Trophoblast cell (in vitro differentiated cells and primary cell): Measurements from ENCODE around the gene SELENOS.

ENCODE experiments used
- DNase-seq, 2 donors: peaks; one replicate each; pipeline ENCODE4 v3.0.0-alpha.2; 2016
- H2AFZ ChIP-seq: 2 replicates; pipeline ENCODE4 v1.6.1; 2013; ENCODE audit warnings: low read length, moderate library complexity, mild to moderate bottlenecking; ENCODE audit not compliant: insufficient read depth, poor library complexity
- H2AK5ac ChIP-seq: 2 replicates; pipeline ENCODE4 v1.6.1; 2013; ENCODE audit warnings: mild to moderate bottlenecking, low read length
- H2BK120ac ChIP-seq: 2 replicates; pipeline ENCODE4 v1.6.1; 2013; ENCODE audit warnings: low read length, mild to moderate bottlenecking, moderate library complexity; ENCODE audit not compliant: insufficient read depth, poor library complexity
- H2BK12ac ChIP-seq: 2 replicates; pipeline ENCODE4 v1.6.1; 2013; ENCODE audit warnings: mild to moderate bottlenecking, low read length, moderate library complexity
- H2BK5ac ChIP-seq: 2 replicates; pipeline ENCODE4 v1.6.1; 2013; ENCODE audit warnings: low read length, low read depth, moderate library complexity, mild to moderate bottlenecking; ENCODE audit not compliant: poor library complexity
- H3K14ac ChIP-seq: 2 replicates; pipeline ENCODE4 v1.6.1; 2013; ENCODE audit warnings: mild to moderate bottlenecking, low read length
- H3K18ac ChIP-seq: 2 replicates; pipeline ENCODE4 v1.6.1; 2013; ENCODE audit warnings: mild to moderate bottlenecking, low read length
- H3K23ac ChIP-seq: 2 replicates; pipeline ENCODE4 v1.6.1; 2013; ENCODE audit warnings: low read length
- H3K27ac ChIP-seq: 2 replicates; pipeline ENCODE4 v1.5.1; 2013; ENCODE audit warnings: low read depth, mild to moderate bottlenecking, inconsistent platforms, low read length, moderate library complexity
- H3K27me3 ChIP-seq: 2 replicates; pipeline ENCODE4 v1.6.1; 2013; ENCODE audit warnings: inconsistent platforms, mild to moderate bottlenecking, low read length, moderate library complexity; ENCODE audit not compliant: insufficient read depth
- H3K36me3 ChIP-seq, 2 experiments: 1 replicate in 1 of 2; 2 replicates in 1 of 2; pipeline ENCODE4 v1.6.1; 2013; ENCODE audit warnings: low read length in 2 of 2, mild to moderate bottlenecking in 2 of 2, moderate library complexity in 1 of 2; ENCODE audit not compliant: insufficient read depth in 2 of 2, control insufficient read depth in 1 of 2
- H3K4ac ChIP-seq: 2 replicates; pipeline ENCODE4 v1.6.1; 2013; ENCODE audit warnings: low read depth, mild to moderate bottlenecking, low read length, moderate library complexity
- H3K4me1 ChIP-seq, 2 experiments: 1 replicate in 1 of 2; 2 replicates in 1 of 2; pipeline ENCODE4 v1.6.1; 2013; ENCODE audit warnings: low read length in 2 of 2, mild to moderate bottlenecking in 2 of 2, moderate library complexity in 1 of 2; ENCODE audit not compliant: insufficient read depth in 2 of 2, control insufficient read depth in 1 of 2
- H3K4me2 ChIP-seq: 2 replicates; pipeline ENCODE4 v1.6.1; 2013; ENCODE audit warnings: inconsistent platforms, mild to moderate bottlenecking, low read length, moderate library complexity
- H3K4me3 ChIP-seq: 2 replicates; pipeline ENCODE4 v1.5.1; 2013; ENCODE audit warnings: mild to moderate bottlenecking, low read depth, low read length, inconsistent platforms
- H3K79me1 ChIP-seq: one replicate; pipeline ENCODE4 v1.6.1; 2013; ENCODE audit warnings: low read length
- H3K79me2 ChIP-seq: 2 replicates; pipeline ENCODE4 v1.6.1; 2013; ENCODE audit warnings: low read length, mild to moderate bottlenecking; ENCODE audit not compliant: control insufficient read depth, insufficient read depth, poor library complexity
- H3K9ac ChIP-seq: 2 replicates; pipeline ENCODE4 v1.6.1; 2013; ENCODE audit warnings: mild to moderate bottlenecking, low read length
- H3K9me3 ChIP-seq: 2 replicates; pipeline ENCODE4 v1.6.1; 2013; ENCODE audit warnings: low read depth, mild to moderate bottlenecking, control low read depth, inconsistent platforms, low read length; ENCODE audit not compliant: insufficient read depth
- H4K12ac ChIP-seq: 2 replicates; pipeline ENCODE4 v1.6.1; 2013; ENCODE audit warnings: low read depth, mild to moderate bottlenecking, low read length, moderate library complexity
- H4K8ac ChIP-seq: 2 replicates; pipeline ENCODE4 v1.6.1; 2013; ENCODE audit warnings: low read depth, mild to moderate bottlenecking, low read length, moderate library complexity
- H4K91ac ChIP-seq: one replicate; pipeline ENCODE4 v1.6.1; 2013; ENCODE audit warnings: low read depth, mild to moderate bottlenecking, low read length, moderate library complexity
- WGBS: extraction: QIAGEN DNeasy Blood & Tissue Kit; methylation state at CpG from one replicate; pipeline ENCODE4 v1.1.7; 2013; ENCODE audit warnings: missing lambda C conversion rate; ENCODE audit not compliant: insufficient read length, insufficient coverage; ENCODE audit errors: extremely low coverage; 5-methylcytosine and 5-hydroxymethylcytosine counted together

Gene SELENOS

GRCh38 chr15:101239724-101240136, 37.6 kb downstream of the SELENOS start:
- Histone ChIP-seq H3K4me2 (no peak overlapping the region), H3K14ac (no peak overlapping the region), H2BK5ac (no peak overlapping the region), H3K18ac (no peak overlapping the region), H3K79me2 (peaks cover 5% of the 10 kb centered on the region), H4K12ac (no peak overlapping the region), H2BK120ac (no peak overlapping the region), H3K4ac (peak overlapping the region; percentile 72), H3K9ac (no peak overlapping the region), H3K27ac (no peak overlapping the region), H3K9me3 (no peaks in the 10 kb centered on the region), H3K23ac (no peak overlapping the region), H3K36me3 (peaks cover 10% of the 10 kb centered on the region in 2 experiments), H3K79me1 (no peaks in the 10 kb centered on the region), H3K27me3 (no peaks in the 10 kb centered on the region), H3K4me1 (no peaks in the 10 kb centered on the region), H2BK12ac (no peak overlapping the region), H4K8ac (no peak overlapping the region), H4K91ac (no peak overlapping the region), H3K4me3 (no peak overlapping the region), H2AFZ (no peak overlapping the region), H2AK5ac (no peak overlapping the region)
- WGBS: no CpG with 5 or more reads among the region's 6 CpGs
- DNase-seq: no peak

GRCh38 chr15:101237251-101237650, 40.0 kb downstream of the SELENOS start:
- no peak overlapping the region for H3K27ac ChIP-seq
- no peaks in the 10 kb centered on the region for H3K4me1 ChIP-seq
- no peak overlapping the region for H3K18ac ChIP-seq
- no peak overlapping the region for H3K4ac ChIP-seq
- no peak overlapping the region for H3K9ac ChIP-seq
- no peak overlapping the region for H2AFZ ChIP-seq
- no peak for DNase-seq
- no peak overlapping the region for H2BK120ac ChIP-seq
- no peak overlapping the region for H4K91ac ChIP-seq
- H3K4me3 ChIP-seq: no peak overlapping the region
- no peak overlapping the region for H3K4me2 ChIP-seq
- H3K14ac ChIP-seq: no peak overlapping the region
- peaks cover 10 to 14% of the 10 kb centered on the region in 2 experiments for H3K36me3 ChIP-seq
- no peaks in the 10 kb centered on the region for H3K27me3 ChIP-seq
- no peak overlapping the region for H2BK12ac ChIP-seq
- H3K79me1 ChIP-seq: no peaks in the 10 kb centered on the region
- no peak overlapping the region for H4K12ac ChIP-seq
- H3K9me3 ChIP-seq: no peaks in the 10 kb centered on the region
- H4K8ac ChIP-seq: no peak overlapping the region
- no peak overlapping the region for H2AK5ac ChIP-seq
- H2BK5ac ChIP-seq: no peak overlapping the region
- H3K23ac ChIP-seq: no peak overlapping the region
- H3K79me2 ChIP-seq: peaks cover 2% of the 10 kb centered on the region
- no CpG with 5 or more reads among the region's 12 CpGs for WGBS

GRCh38 chr15:101233651-101234280, 43.5 kb downstream of the SELENOS start:
- no CpG with 5 or more reads among the region's 5 CpGs for WGBS
- H2BK5ac ChIP-seq: no peak overlapping the region
- no peak overlapping the region for H2BK120ac ChIP-seq
- H3K9ac ChIP-seq: no peak overlapping the region
- no peak overlapping the region for H3K4me2 ChIP-seq
- H4K8ac ChIP-seq: no peak overlapping the region
- H3K79me2 ChIP-seq: peaks cover 2% of the 10 kb centered on the region
- H4K91ac ChIP-seq: no peak overlapping the region
- H2AK5ac ChIP-seq: no peak overlapping the region
- H3K14ac ChIP-seq: no peak overlapping the region
- H3K23ac ChIP-seq: no peak overlapping the region
- H2AFZ ChIP-seq: no peak overlapping the region
- H3K18ac ChIP-seq: no peak overlapping the region
- H3K79me1 ChIP-seq: no peaks in the 10 kb centered on the region
- no peaks in the 10 kb centered on the region for H3K27me3 ChIP-seq
- no peak overlapping the region for H4K12ac ChIP-seq
- no peak overlapping the region for H3K4ac ChIP-seq
- H3K36me3 ChIP-seq: peaks cover 8 to 16% of the 10 kb centered on the region in 2 experiments
- H2BK12ac ChIP-seq: no peak overlapping the region
- H3K27ac ChIP-seq: no peak overlapping the region
- H3K4me1 ChIP-seq: no peaks in the 10 kb centered on the region
- no peak overlapping the region for H3K4me3 ChIP-seq
- no peaks in the 10 kb centered on the region for H3K9me3 ChIP-seq
- no peak for DNase-seq

- H3K79me2 ChIP-seq: peaks cover 2% of the 10 kb centered on the region
- H3K23ac ChIP-seq: no peak overlapping the region
- H3K18ac ChIP-seq: no peak overlapping the region
- WGBS: no CpG with 5 or more reads among the region's 5 CpGs
- no peak overlapping the region for H2BK120ac ChIP-seq
- H3K14ac ChIP-seq: no peak overlapping the region
- no peak overlapping the region for H4K8ac ChIP-seq
- no peak overlapping the region for H2AK5ac ChIP-seq
- no peaks in the 10 kb centered on the region for H3K9me3 ChIP-seq
- no peak overlapping the region for H4K91ac ChIP-seq
- no peaks in the 10 kb centered on the region for H3K27me3 ChIP-seq
- no peak overlapping the region for H4K12ac ChIP-seq
- no peak overlapping the region for H3K9ac ChIP-seq
- H3K4me2 ChIP-seq: no peak overlapping the region
- no peak overlapping the region for H3K4me3 ChIP-seq
- no peaks in the 10 kb centered on the region for H3K79me1 ChIP-seq
- H3K36me3 ChIP-seq: peaks cover 8 to 16% of the 10 kb centered on the region in 2 experiments
- DNase-seq: no peak
- H2BK12ac ChIP-seq: no peak overlapping the region
- H2AFZ ChIP-seq: no peak overlapping the region
- H2BK5ac ChIP-seq: no peak overlapping the region
- H3K4ac ChIP-seq: no peak overlapping the region
- no peak overlapping the region for H3K27ac ChIP-seq
- H3K4me1 ChIP-seq: no peaks in the 10 kb centered on the region
Observed at GRCh38 chr15:101232677-101233076, 44.6 kb downstream of the SELENOS start.
